ENCODE measurements around the gene RPS25.
A peak's percentile ranks its signal among the peaks of the same experiment; 100 is the strongest.
"Not testable (repeated sequence)": the region's sequence is repeated elsewhere in the genome, so short reads cannot be mapped to it uniquely, and the experiment has no call there.

RPS25 gene

GRCh38 chr11:119014209-119014924, 3.8 kb downstream of the RPS25 start:
- no peak for DNase-seq

- no peak for DNase-seq
These were observed 5.4 kb downstream of the RPS25 start for GRCh38 chr11:119012629-119013170.

- no peak for DNase-seq
These were observed 6.6 kb downstream of the RPS25 start for GRCh38 chr11:119011476-119012053.

GRCh38 chr11:119006656-119007055, 11.5 kb downstream of the RPS25 start:
- no peak for DNase-seq

GRCh38 chr11:119000906-119001305, 17.2 kb downstream of the RPS25 start:
- no peak for DNase-seq

- no peak for DNase-seq
These were observed 19.3 kb downstream of the RPS25 start for GRCh38 chr11:118998822-118999221.

- no peak for DNase-seq
These were observed 19.8 kb downstream of the RPS25 start for GRCh38 chr11:118998388-118998717.

GRCh38 chr11:118997627-118998387, 20.3 kb downstream of the RPS25 start, which contains the start of gene CENATAC:
CENATAC (plus strand) TSS chr11:118998138; CDS start chr11:118998198, 60 bp downstream.
- peak; percentile 77 for DNase-seq

- DNase-seq = no peak
These were observed 21.1 kb downstream of the RPS25 start for GRCh38 chr11:118996926-118997626.

GRCh38 chr11:118991486-118992038, 26.6 kb downstream of the RPS25 start:
- not testable (repeated sequence) for DNase-seq

- peak; percentile 29 for DNase-seq
These were observed 29.9 kb downstream of the RPS25 start for GRCh38 chr11:118988280-118988679.

GRCh38 chr11:118984825-118985224, 33.3 kb downstream of the RPS25 start:
- no peak for DNase-seq

GRCh38 chr11:118984337-118984736, 33.8 kb downstream of the RPS25 start:
- DNase-seq = not testable (repeated sequence)

- DNase-seq = no peak
These were observed 37.8 kb downstream of the RPS25 start for GRCh38 chr11:118980191-118980881.

GRCh38 chr11:118979434-118979833, 38.7 kb downstream of the RPS25 start:
- no peak for DNase-seq

GRCh38 chr11:118975771-118976709, 42.1 kb downstream of the RPS25 start:
- DNase-seq = no peak

GRCh38 chr11:118973985-118974384, 44.2 kb downstream of the RPS25 start:
- DNase-seq = no peak

GRCh38 chr11:118971646-118972045, 46.5 kb downstream of the RPS25 start, which contains the start of gene FOXR1:
FOXR1 (plus strand) TSS chr11:118971761; CDS start chr11:118971932, 171 bp downstream.
- no peak for DNase-seq

GRCh38 chr11:118969508-118969907, 48.6 kb downstream of the RPS25 start:
- DNase-seq = not testable (repeated sequence)

All from NCI-H2171 (cell line).